ENCODE data around the gene RNF44. TPM values are rescaled to one million over a fixed set of nuclear protein-coding genes. Genes with fewer than 3 reads are reported as not detected.

The RNF44 gene
- 84.2 and 90.8 TPM in 2 replicates for total RNA-seq (2022)
- Bru-seq, nascent RNA: percentile 72 among the genes with signal in this experiment
- BruChase-seq, experiment 1, labeled RNA remaining after a 2-hour chase: percentile 81 among the genes with signal in this experiment
- percentile 94 among the genes with signal in this experiment for BruChase-seq, experiment 2, labeled RNA remaining after a 6-hour chase
- long read RNA-seq, full-length matches to known transcripts: 1 of 48 reads
- long read RNA-seq, partial matches to known transcripts: 5 of 48 reads
- long read RNA-seq, other reads (novel, unspliced or antisense): 42 of 48 reads

- H3K9me3 ChIP-seq: no peaks in the 10 kb centered on the region
- H3K4me1 ChIP-seq: peaks cover 10% of the 10 kb centered on the region
- Mint-ChIP-seq H3K4me1 (ENCODE audit: low read depth, unreplicated experiment) (peaks cover 29% of the 10 kb centered on the region), H3K9me3 (ENCODE audit: unreplicated experiment) (no peaks in the 10 kb centered on the region), H3K27me3 (ENCODE audit: insufficient read depth, unreplicated experiment) (no peaks in the 10 kb centered on the region), H3K27ac (ENCODE audit: unreplicated experiment) (peak within 1 kb of the TSS; percentile 96), H3K4me3 (ENCODE audit: unreplicated experiment) (peak within 1 kb of the TSS; percentile 96), H3K36me3 (ENCODE audit: insufficient read depth, unreplicated experiment) (peaks cover 41% of the 10 kb centered on the region)
- TF ChIP-seq CTCF (IDR thresholded peaks at IDR 0.05; ENCODE audit: insufficient read depth in 1 of 2, low read depth in 1 of 2, low read length in 1 of 2, severe bottlenecking in 1 of 2, unreplicated experiment in 1 of 2): no peak
- BruUV-seq (replicated peaks): no TSS peak
- peak within 1 kb of the TSS; percentile 90 for H3K4me3 ChIP-seq (ENCODE audit: low read depth, low read length)
- peaks cover 7% of the 10 kb centered on the region; the same call in 1 of the 2 replicates for H3K36me3 ChIP-seq (ENCODE audit: control insufficient read depth, insufficient read depth, low read length)
- peak; percentile 98 to 99 for DNase-seq
- ChIA-PET POLR2A (interaction anchor here (0.5 to 1.9 kb wide), 18 partner anchors 10 to 1055 kb away, joined by 3 to 22 read pairs (median 4); partner anchors contain the start of genes CLTB, FAF2, HIGD2A and NOP16), CTCF (interaction anchor here (0.6 to 2.5 kb wide), 8 partner anchors 22 to 740 kb away, joined by 3 to 24 read pairs (median 4); partner anchors contain the start of gene FAF2)
- intact Hi-C loops (cut with micrococcal nuclease; ENCODE audit: unreplicated experiment): loop anchor here (2.0 to 5.0 kb wide), 2 partner anchors 88 to 1900 kb away; partner anchors contain the start of gene FAF2
- H3K27me3 ChIP-seq (replicated peaks; ENCODE audit: control insufficient read depth, insufficient read depth, low read length): no peaks in the 10 kb centered on the region
These were observed at the start of gene RNF44 for GRCh38 chr5:176536902-176537553. TSS of gene RNF44 (minus strand) at chr5:176537402. CDS start at chr5:176532472, 4,930 bp downstream.

- CTCF ChIA-PET: no interaction called here
- Mint-ChIP-seq H3K9me3 (ENCODE audit: unreplicated experiment) (peaks cover 5% of the 10 kb centered on the region), H3K4me3 (ENCODE audit: unreplicated experiment) (no peak overlapping the region), H3K27me3 (ENCODE audit: insufficient read depth, unreplicated experiment) (peaks cover 6% of the 10 kb centered on the region), H3K27ac (ENCODE audit: unreplicated experiment) (no peak overlapping the region), H3K4me1 (ENCODE audit: low read depth, unreplicated experiment) (peaks cover 4% of the 10 kb centered on the region), H3K36me3 (ENCODE audit: insufficient read depth, unreplicated experiment) (no peaks in the 10 kb centered on the region)
- TF ChIP-seq CTCF (IDR thresholded peaks at IDR 0.05; ENCODE audit: insufficient read depth in 1 of 2, low read depth in 1 of 2, low read length in 1 of 2, severe bottlenecking in 1 of 2, unreplicated experiment in 1 of 2): no peak
- BruUV-seq (replicated peaks): no TSS peak
- Histone ChIP-seq H3K4me3 (ENCODE audit: low read depth, low read length) (no peak overlapping the region), H3K4me1 (no peaks in the 10 kb centered on the region), H3K9me3 (peaks cover 18% of the 10 kb centered on the region), H3K27me3 (replicated peaks; ENCODE audit: control insufficient read depth, insufficient read depth, low read length) (no peaks in the 10 kb centered on the region), H3K36me3 (ENCODE audit: control insufficient read depth, insufficient read depth, low read length) (no peaks in the 10 kb centered on the region)
- POLR2A ChIA-PET: no interaction called here
- no peak for DNase-seq
- intact Hi-C loops (cut with micrococcal nuclease; ENCODE audit: unreplicated experiment): no loop called here
These were observed 45.9 kb upstream of the RNF44 start for GRCh38 chr5:176583076-176583475.

GRCh38 chr5:176581361-176581760, 44.2 kb upstream of the RNF44 start:
- Histone ChIP-seq H3K27me3 (replicated peaks; ENCODE audit: control insufficient read depth, insufficient read depth, low read length) (no peaks in the 10 kb centered on the region), H3K4me3 (ENCODE audit: low read depth, low read length) (no peak overlapping the region), H3K9me3 (peaks cover 18% of the 10 kb centered on the region), H3K36me3 (ENCODE audit: control insufficient read depth, insufficient read depth, low read length) (no peaks in the 10 kb centered on the region), H3K4me1 (no peaks in the 10 kb centered on the region)
- ChIA-PET POLR2A (no interaction called here), CTCF (no interaction called here)
- Mint-ChIP-seq H3K4me3 (ENCODE audit: unreplicated experiment) (no peak overlapping the region), H3K4me1 (ENCODE audit: low read depth, unreplicated experiment) (peaks cover 6% of the 10 kb centered on the region), H3K27ac (ENCODE audit: unreplicated experiment) (no peak overlapping the region), H3K27me3 (ENCODE audit: insufficient read depth, unreplicated experiment) (peaks cover 6% of the 10 kb centered on the region), H3K9me3 (ENCODE audit: unreplicated experiment) (no peaks in the 10 kb centered on the region), H3K36me3 (ENCODE audit: insufficient read depth, unreplicated experiment) (no peaks in the 10 kb centered on the region)
- no peak for DNase-seq
- BruUV-seq (replicated peaks): no TSS peak
- TF ChIP-seq CTCF (IDR thresholded peaks at IDR 0.05; ENCODE audit: insufficient read depth in 1 of 2, low read depth in 1 of 2, low read length in 1 of 2, severe bottlenecking in 1 of 2, unreplicated experiment in 1 of 2): no peak
- intact Hi-C loops (cut with micrococcal nuclease; ENCODE audit: unreplicated experiment): no loop called here

All from Caco-2 (cell line).